HG02840 (cell line): Measurements from ENCODE around the gene LPIN3.
"Not testable (repeated sequence)": the region's sequence is repeated elsewhere in the genome, so short reads cannot be mapped to it uniquely, and the experiment has no call there.

ENCODE experiments used
- ATAC-seq: cut with Tn5 transposase; IDR thresholded peaks from one replicate; pipeline ENCODE4 v1.9.1; 2021; ENCODE audit warnings: mild to moderate bottlenecking, moderate library complexity, moderate number of reproducible peaks; ENCODE audit not compliant: unreplicated experiment, low FRiP score

Gene LPIN3

DNA sequence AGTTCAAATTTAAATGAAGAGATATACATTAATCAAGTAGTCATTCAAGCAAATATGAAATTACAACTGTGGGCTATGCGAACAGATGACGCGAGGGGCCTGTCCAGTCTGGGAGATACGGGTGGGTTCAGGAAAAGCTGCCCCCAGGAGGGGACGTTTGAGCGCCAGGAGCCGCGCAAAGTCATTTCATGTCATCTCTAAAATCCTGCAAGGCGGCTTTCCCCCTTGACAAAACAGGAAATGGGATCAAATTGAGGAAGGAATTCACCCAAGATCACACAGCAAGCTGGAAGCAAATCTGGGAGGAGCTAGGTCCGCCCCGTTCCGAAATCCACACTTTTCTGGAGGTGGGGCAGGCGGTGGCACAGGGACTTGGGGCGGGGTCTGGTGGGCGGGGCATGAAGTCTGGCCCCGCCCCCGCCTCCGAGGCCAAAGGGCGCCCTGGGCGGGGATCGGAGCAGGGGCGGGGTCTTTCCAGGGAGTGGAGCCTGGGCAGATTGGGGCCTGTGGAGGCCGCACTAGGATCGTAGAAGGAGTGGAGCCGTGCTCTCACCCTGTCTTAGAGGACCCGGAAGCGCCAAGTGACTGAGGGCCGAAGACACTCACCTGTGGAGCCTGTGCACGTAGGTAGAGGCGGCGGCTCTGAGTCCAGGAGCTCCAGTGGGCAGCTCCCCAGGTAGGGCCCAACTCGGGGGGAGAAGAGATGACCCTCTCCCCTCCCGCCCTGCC, at the start of gene LPIN3:
Gene LPIN3 (plus strand): TSS at position 495 of the 729 bp plus-strand sequence. CDS start 4,983 bp downstream, outside the sequence.
- no peak for ATAC-seq

DNA sequence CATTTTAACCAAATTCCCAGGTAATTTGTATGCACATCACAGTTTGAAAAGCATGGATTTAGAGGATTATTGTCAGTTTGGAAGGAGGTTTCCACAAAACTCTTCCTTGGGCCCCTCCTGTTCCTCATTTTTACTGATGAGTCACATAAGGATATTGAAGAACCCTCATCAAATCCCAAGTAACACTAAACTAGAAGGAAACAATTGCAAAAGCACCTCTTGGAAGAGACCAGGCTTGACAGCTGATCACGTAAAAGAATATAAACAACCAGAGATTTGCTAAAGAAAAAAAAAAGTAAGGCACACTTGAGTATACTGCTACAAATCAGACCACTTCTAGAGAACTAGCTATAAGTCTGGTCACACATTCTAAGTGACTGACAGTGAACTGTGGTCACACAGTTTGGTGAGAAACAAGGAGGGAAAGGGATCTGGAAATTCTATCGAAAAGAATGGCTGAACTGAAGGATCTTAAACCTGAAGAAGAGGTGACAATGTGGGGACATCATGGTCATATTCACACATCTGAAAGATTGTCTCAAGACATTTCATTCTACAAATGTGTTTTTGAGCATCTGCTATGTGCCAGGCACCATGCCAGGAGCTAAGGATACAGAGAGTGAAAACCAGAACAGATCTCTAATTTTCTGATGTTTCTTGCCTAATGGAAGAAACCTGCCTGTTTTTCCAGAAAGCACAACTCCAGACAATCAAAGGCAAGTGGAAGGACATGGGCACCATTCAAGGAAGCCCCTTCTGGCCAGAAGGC, 47.2 kb upstream of the LPIN3 start:
- no peak for ATAC-seq

DNA sequence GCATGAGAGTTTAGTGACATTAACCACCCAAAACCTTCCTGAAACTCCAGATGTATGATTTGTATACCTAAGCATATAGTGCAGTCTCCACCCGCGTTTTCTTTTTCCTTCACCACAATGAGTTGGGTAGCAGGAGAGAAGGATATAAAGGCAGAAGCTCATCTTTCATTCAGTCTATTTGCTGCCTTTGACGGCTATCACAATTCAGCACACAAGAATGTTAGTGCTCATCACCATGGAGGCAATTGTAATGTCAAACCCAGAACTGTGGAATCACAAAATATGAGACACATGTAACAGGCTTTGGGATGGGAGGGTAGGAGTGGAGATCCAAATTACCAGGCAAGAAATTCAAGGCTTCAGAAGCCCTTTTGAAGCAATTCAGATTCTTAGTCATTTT, 40.7 kb upstream of the LPIN3 start:
- ATAC-seq: no peak

- ATAC-seq: no peak
Observed at GRCh38 chr20:41300383-41300782, 40.2 kb upstream of the LPIN3 start.

DNA sequence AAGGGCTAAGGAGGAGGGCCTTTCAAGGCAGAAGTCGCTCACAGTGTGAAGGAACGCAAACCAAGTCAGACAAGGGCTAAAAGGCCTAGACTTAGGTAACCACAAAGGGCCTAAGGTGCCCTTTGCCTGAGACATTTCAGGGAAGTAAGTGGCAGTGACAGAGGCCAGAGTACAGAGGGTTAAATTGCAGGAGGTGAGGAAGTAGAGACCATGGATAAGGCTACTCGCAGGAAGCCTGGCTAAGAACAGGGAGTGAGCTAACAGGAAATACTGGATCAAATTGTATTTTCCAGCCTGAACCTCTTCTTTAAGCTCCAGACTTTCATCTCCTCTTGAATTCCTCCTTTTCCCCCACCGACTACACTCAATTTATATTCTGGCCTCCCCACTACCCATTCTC, 39.7 kb upstream of the LPIN3 start:
- no peak for ATAC-seq

GRCh38 chr20:41304002-41304401, 36.6 kb upstream of the LPIN3 start:
- ATAC-seq: no peak

- ATAC-seq: no peak
Observed at GRCh38 chr20:41304424-41305079, 36.1 kb upstream of the LPIN3 start.

DNA sequence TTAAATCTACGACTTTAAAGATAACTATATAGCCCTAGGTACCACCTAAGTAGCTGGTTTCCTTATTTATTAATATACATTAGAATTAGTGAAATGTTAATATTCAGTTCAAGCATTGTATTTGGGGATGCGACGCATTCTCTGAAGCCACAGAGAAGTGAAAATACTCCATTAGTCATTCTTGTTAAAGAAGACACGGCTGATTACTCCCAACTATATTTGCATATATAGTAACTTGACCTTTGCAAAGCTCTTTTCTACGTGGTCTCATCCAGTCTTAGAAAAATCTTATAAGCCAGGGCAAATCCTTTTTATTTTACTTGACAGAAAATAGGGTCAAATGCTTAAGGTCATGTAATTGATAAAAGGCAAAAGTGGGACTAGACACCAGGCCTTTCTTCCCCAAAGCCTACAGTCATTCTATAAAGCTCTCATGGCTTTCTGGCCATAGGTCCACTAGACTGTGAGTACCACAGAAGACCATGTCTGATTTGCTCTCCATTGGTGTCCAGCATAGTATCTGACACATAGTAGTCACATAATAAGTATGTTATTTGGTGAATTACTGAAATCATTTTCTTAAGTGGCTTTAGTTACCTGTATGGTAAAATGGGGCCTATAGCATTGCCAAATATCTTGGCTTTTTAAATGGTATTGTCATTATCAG, 34.4 kb upstream of the LPIN3 start:
- peak; percentile 73 for ATAC-seq

DNA sequence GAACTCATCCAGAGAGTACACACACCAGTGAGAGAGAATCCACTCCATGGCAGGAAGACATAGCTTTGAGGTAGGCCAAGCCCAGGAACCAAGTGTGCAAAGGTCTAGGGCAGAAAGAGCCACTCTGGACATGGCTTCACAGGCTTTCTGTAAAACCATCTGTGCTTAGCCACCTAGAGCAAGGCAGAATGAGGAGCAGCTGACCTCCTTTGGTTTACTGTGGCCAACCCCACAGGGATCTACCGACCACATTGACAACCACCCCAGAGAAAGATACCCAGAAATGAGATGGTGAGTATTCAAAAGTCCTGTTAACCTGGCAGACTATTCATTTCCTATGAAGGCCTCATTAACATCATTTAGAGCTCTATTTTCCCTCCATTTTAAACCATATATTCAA, 33.6 kb upstream of the LPIN3 start:
- no peak for ATAC-seq

GRCh38 chr20:41308290-41308711, 32.3 kb upstream of the LPIN3 start:
- ATAC-seq: no peak

DNA sequence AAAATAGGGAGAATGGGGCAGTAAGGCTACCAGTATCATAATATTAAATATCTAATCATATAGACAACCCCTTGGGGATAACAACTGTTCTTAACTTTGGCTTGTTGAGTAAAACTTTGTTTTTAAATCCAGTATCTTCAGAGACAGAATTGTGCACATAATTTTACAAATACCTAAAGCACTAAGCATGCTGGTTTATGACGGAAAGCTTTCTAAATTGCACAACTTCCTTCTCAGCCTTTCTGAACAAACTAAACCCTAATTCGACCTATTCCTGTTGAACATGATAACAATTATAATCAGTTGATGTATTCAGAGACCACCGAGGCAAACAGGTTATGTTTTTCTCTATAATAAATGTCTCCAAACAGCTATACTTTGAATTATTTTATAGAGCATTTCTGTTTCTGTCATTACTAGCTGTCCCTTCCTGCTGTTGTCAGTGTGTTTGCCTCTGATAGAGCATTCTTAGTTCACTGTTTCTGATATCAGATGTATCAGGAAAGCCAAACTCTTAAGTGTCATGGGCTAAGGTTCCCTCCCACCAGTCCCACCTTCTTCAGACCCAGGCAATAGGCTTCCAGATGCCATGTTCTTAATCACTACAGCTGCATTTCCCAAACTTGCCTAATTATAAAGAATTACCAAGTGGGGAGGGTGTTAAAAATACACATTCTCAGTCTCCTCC, 31.8 kb upstream of the LPIN3 start:
- ATAC-seq: no peak

GRCh38 chr20:41309817-41310216, 30.8 kb upstream of the LPIN3 start:
- no peak for ATAC-seq

GRCh38 chr20:41312009-41312408, 28.6 kb upstream of the LPIN3 start:
- not testable (repeated sequence) for ATAC-seq

DNA sequence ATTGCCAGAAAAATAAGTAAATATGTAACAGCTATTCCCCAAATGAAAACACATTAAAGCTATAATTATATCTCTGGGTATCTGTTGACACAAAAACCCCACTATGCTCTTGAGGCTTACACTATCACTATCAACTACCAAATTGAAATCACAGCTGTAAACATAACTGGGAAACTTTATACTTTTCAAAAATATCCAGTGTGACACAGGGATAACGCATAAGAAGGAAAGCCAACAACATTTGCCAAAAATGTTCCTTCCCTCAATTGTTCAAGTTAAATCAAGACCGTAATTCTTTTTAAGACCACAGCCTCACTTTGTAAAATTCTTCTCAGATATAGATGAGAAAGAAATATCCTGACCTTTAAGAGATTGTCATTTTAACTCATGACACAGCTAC, 26.2 kb upstream of the LPIN3 start:
- no peak for ATAC-seq

- no peak for ATAC-seq
Observed at GRCh38 chr20:41316051-41316450, 24.6 kb upstream of the LPIN3 start.

GRCh38 chr20:41316602-41317545, 23.7 kb upstream of the LPIN3 start:
- peak; percentile 61 for ATAC-seq

- ATAC-seq: peak; percentile 92
Observed at GRCh38 chr20:41317546-41318270, 22.9 kb upstream of the LPIN3 start, which contains the start of gene ZHX3. Gene ZHX3 (minus strand): TSS chr20:41317731. CDS start chr20:41204916, 112,815 bp downstream.

GRCh38 chr20:41318271-41318649, 22.4 kb upstream of the LPIN3 start:
- no peak for ATAC-seq
